ENCODE data around the gene GABRG2.

The GABRG2 gene

DNA sequence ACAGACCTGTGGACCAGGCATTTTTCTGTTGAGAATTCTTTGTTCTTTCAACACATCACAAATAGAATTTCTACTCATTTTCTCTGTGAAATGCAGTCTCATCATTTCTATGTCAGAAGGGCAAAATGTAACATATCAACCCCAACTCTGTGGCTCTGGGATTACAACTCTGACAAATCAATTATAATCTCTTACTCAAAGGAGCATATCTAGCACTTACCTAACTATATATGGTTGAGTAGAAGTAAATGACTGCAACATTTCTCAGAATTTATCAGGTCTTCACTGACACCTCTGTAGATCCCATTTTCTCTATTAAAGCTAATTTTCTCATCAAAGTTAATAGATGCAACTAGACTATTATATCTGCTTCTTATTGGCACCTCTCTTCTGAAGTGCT lies 64.8 kb downstream of the GABRG2 start:
- Mint-ChIP-seq H3K4me3 (no peak overlapping the region), H3K4me1 (ENCODE audit: low read depth) (no peaks in the 10 kb centered on the region), H3K9me3 (no peaks in the 10 kb centered on the region), H3K36me3 (ENCODE audit: low read depth) (no peaks in the 10 kb centered on the region), H3K27me3 (no peaks in the 10 kb centered on the region), H3K27ac (no peak overlapping the region)

DNA sequence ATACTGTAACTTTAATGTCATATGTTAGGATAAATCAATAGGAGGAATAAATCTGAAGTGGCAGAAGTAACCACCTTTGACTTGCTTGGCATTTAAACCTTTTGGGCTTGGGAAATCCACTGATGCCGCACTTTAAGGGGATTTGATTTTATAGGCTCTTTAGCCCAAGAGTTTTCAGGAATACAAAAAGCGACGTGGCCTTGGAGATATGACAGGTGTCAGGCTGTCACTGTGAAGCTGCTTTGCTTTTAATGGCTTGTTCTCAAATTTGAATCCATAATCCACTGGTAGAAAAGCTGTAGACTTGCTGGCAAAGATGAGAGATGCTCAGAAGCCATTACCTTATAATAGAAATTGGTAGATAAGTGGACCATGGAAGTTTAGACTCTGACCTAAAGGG lies 71.6 kb downstream of the GABRG2 start:
- Mint-ChIP-seq H3K9me3 (peaks cover 3% of the 10 kb centered on the region), H3K4me1 (ENCODE audit: low read depth) (no peaks in the 10 kb centered on the region), H3K4me3 (no peak overlapping the region), H3K36me3 (ENCODE audit: low read depth) (no peaks in the 10 kb centered on the region), H3K27me3 (no peaks in the 10 kb centered on the region), H3K27ac (no peak overlapping the region)

DNA sequence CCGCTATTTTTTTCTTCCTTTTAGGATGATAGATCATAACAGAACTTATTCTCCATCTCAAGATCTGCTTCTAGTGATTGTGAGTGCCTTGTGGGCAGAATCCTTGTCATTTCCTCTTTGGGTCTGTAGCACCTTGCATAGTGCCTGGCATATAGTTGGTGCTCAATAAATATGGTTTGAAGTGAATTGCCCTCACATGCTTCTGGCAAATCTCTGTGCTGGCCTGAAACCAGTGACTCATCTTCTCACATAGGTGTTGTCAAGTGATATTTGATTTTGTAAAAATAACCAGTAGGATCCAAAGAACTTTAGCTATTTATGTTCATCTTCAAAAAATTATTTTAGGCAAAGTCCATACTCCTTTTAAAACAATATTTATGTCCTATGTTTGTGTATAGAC lies 86.7 kb downstream of the GABRG2 start:
- no peaks in the 10 kb centered on the region for H3K4me1 Mint-ChIP-seq (ENCODE audit: low read depth)
- peaks cover 9% of the 10 kb centered on the region for H3K9me3 Mint-ChIP-seq
- H3K4me3 Mint-ChIP-seq: no peak overlapping the region
- H3K27me3 Mint-ChIP-seq: no peaks in the 10 kb centered on the region
- no peak overlapping the region for H3K27ac Mint-ChIP-seq
- no peaks in the 10 kb centered on the region for H3K36me3 Mint-ChIP-seq (ENCODE audit: low read depth)

DNA sequence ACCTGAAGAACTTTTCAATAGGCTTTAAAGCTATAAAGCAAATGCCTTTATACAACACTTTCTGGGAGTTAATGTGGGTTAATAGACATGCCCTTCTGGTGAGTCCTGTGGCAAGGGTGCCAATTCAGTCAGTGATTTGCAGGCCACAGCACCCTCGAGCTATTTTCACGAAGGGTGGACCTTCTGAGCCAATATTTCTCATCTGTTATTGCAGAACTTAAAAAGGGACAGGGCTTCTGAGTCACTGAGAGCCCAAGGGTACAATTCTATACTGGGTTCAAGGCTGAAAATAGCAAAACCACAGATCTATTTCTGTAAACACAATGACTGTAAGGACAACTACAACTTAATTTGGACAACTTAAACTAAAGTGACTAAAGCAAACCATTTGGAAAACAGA lies 92.8 kb downstream of the GABRG2 start:
- Mint-ChIP-seq H3K27ac (no peak overlapping the region), H3K9me3 (peaks cover 8% of the 10 kb centered on the region), H3K27me3 (no peaks in the 10 kb centered on the region), H3K36me3 (ENCODE audit: low read depth) (no peaks in the 10 kb centered on the region), H3K4me1 (ENCODE audit: low read depth) (no peaks in the 10 kb centered on the region), H3K4me3 (no peak overlapping the region)

DNA sequence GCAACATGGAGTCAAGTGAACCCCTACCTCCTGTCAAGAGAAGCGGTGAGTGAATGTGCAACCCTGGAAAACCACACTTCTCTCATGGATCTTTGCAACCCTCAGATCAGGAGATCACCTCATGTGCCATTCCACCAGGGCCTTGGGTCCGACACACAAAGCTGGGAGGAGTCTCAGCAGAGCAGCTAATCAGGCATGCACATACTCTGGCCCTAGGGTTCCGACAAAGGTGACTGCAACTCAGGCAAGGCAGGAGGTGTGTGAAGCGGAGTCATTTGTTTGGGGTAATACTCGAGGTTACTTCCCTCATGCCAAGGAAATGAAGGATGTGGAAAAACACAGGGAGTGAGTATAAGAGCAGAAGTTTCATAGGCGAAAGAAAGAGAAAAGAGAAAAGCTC lies 96.1 kb downstream of the GABRG2 start:
- no peaks in the 10 kb centered on the region for H3K27me3 Mint-ChIP-seq
- no peak overlapping the region for H3K27ac Mint-ChIP-seq
- no peaks in the 10 kb centered on the region for H3K36me3 Mint-ChIP-seq (ENCODE audit: low read depth)
- H3K9me3 Mint-ChIP-seq: peaks cover 23% of the 10 kb centered on the region
- H3K4me1 Mint-ChIP-seq (ENCODE audit: low read depth): no peaks in the 10 kb centered on the region
- H3K4me3 Mint-ChIP-seq: no peak overlapping the region

DNA sequence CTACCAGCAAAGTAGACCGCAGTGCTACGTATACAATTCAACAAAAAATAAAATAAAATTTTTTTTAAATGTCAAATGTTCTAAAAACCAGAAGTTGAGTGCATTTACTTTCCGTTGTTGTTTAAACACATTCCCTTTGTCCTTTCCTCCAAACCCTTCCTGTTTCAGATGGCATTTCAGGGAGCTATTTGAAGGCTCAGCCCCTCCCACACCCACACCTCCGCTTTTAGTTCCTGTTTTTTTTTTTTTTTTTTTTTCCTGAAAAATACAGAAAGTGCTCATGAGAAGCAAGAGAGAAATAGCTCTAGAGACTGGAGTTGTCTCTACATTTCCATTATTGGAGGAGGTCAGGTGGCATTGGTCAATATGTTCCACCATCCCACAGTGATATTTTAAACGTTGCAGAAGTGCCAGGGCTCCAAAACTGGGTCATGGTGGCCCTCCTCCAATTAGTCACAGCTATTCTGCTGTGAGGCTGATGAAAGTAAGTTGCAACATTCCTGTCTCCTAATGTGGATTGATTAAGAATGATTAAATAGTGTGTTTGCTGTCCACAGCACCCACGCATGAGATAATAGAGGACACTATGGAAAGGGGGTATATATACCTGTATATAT lies 106.9 kb downstream of the GABRG2 start:
- no peaks in the 10 kb centered on the region for H3K27me3 Mint-ChIP-seq
- H3K9me3 Mint-ChIP-seq: peaks cover 9% of the 10 kb centered on the region
- H3K4me3 Mint-ChIP-seq: no peak overlapping the region
- no peak overlapping the region for H3K27ac Mint-ChIP-seq
- no peaks in the 10 kb centered on the region for H3K36me3 Mint-ChIP-seq (ENCODE audit: low read depth)
- no peaks in the 10 kb centered on the region for H3K4me1 Mint-ChIP-seq (ENCODE audit: low read depth)

DNA sequence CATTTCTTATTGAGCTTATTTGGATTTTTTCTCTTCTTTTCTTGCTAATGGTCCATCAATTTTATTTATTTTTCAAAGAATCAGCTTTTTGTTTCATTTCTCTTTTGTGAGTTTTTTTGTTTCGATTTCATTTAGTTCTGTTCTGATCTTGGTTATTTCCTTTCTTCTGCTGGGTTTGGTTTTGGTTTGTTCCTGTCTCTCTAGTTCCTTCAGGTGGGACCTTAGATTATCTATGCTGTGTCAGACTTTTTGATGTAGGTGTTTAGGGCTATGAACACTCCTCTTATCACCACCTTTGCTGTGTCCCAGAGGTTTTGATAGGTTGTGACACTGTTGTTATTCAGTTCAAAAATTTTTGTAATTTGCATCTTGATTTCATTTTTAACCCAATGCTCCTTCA lies 119.8 kb downstream of the GABRG2 start:
- Mint-ChIP-seq H3K27ac (no peak overlapping the region), H3K27me3 (no peaks in the 10 kb centered on the region), H3K4me1 (ENCODE audit: low read depth) (no peaks in the 10 kb centered on the region), H3K9me3 (peaks cover 12% of the 10 kb centered on the region), H3K4me3 (no peak overlapping the region), H3K36me3 (ENCODE audit: low read depth) (no peaks in the 10 kb centered on the region)

DNA sequence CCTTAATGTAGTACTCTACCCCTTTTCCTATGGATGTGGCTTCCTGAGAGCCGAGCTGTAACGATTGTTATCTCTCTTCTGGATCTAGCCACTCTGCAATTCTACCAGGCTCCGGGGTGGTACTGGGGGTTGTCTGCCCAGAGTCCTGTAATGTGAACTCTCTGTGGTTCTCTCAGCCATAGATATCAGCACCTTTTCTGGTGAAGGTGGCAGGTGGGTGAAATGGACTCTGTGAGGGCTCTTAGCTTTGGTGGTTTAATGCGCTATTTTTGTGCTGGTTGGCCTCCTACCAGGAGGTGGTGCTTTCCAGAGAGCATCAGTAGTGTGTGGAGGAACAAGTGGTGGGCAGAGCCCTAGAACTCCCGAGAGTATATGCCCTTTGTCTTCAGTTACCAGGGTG lies 122.1 kb downstream of the GABRG2 start:
- Mint-ChIP-seq H3K4me3 (no peak overlapping the region), H3K9me3 (peaks cover 16% of the 10 kb centered on the region), H3K27ac (no peak overlapping the region), H3K27me3 (no peaks in the 10 kb centered on the region), H3K36me3 (ENCODE audit: low read depth) (no peaks in the 10 kb centered on the region), H3K4me1 (ENCODE audit: low read depth) (no peaks in the 10 kb centered on the region)

DNA sequence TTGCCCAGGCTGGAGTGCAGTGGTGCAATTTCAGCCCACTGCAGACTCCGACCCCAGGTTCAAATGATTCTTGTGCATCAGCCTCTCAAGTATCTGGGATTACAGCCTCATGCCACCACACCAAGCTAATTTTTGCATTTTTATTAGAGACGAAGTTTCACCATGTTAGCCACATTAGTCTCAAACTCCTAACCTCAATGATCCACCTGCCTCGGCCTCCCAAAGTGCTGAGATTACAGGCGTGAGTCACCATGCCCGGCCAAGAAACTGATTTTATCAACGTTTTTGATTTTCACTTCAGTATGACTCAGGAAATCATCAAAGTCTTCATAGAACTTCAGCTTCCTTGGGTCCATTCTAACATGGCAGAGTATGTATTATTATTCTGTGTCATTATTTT lies 125.4 kb downstream of the GABRG2 start:
- H3K4me3 Mint-ChIP-seq: no peak overlapping the region
- no peak overlapping the region for H3K27ac Mint-ChIP-seq
- no peaks in the 10 kb centered on the region for H3K27me3 Mint-ChIP-seq
- H3K36me3 Mint-ChIP-seq (ENCODE audit: low read depth): no peaks in the 10 kb centered on the region
- H3K9me3 Mint-ChIP-seq: peaks cover 12% of the 10 kb centered on the region
- H3K4me1 Mint-ChIP-seq (ENCODE audit: low read depth): no peaks in the 10 kb centered on the region

DNA sequence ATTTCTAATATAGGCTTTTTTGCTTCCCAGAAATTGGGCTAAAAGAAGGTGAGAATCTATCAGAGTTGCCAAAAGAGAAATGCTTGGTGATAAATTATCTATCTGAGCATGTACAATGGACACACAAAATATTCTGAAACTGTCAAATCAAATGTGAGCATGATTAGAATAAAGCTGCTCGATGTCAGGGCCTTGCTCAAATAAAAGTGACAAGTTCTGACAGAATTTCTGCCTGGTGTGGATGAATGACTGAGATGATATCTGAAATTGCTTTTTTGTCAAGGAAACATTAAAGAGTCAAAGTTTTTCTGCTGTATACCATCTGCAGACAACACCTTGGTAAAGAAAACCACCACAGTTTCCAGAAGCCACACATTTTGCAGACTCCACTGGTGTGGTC lies 128.8 kb downstream of the GABRG2 start:
- H3K36me3 Mint-ChIP-seq (ENCODE audit: low read depth): no peaks in the 10 kb centered on the region
- H3K9me3 Mint-ChIP-seq: peaks cover 4% of the 10 kb centered on the region
- no peaks in the 10 kb centered on the region for H3K27me3 Mint-ChIP-seq
- no peak overlapping the region for H3K27ac Mint-ChIP-seq
- no peak overlapping the region for H3K4me3 Mint-ChIP-seq
- no peaks in the 10 kb centered on the region for H3K4me1 Mint-ChIP-seq (ENCODE audit: low read depth)

DNA sequence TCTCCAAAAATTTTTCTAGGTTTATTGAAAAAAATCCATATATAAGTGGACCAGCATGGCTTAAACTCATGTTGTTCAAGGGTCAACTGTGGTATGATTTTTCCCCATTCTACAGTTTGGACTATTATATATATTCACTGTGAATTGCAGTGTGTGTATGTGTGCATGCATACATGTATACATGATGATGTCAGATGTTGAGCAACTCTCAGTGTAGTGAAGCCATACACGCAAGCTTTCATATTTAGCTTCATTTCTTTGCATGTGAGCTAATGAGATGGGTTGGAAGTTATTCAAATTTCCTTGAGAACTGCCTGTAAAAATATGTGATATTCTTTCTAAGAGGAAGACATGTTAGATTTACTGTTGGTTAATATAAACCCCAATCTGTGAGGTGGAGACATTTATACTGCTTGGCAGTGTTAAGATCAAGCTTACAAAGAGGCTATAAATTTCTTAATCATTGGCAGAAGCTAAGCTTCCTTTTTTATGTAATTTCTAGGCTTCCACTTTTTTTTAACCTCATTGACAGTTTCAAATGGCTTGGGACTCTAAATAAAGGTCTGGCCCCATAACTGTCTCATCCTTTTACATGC lies 134.8 kb downstream of the GABRG2 start:
- H3K9me3 Mint-ChIP-seq: peaks cover 4% of the 10 kb centered on the region
- no peak overlapping the region for H3K4me3 Mint-ChIP-seq
- H3K4me1 Mint-ChIP-seq (ENCODE audit: low read depth): no peaks in the 10 kb centered on the region
- no peak overlapping the region for H3K27ac Mint-ChIP-seq
- H3K27me3 Mint-ChIP-seq: no peaks in the 10 kb centered on the region
- no peaks in the 10 kb centered on the region for H3K36me3 Mint-ChIP-seq (ENCODE audit: low read depth)
